GM12891 (cell line): ENCODE results near the gene NLGN1.

Experiments used
- POLR2A ChIP-seq: IDR thresholded peaks from 2 replicates; pipeline ENCODE4 v1.6.1; 2011; ENCODE audit warnings: low read depth, low read length, control low read depth
- TAF1 ChIP-seq: IDR thresholded peaks from 2 replicates; pipeline ENCODE4 v1.6.1; 2011; ENCODE audit warnings: low read depth, low read length, control low read depth

DNA sequence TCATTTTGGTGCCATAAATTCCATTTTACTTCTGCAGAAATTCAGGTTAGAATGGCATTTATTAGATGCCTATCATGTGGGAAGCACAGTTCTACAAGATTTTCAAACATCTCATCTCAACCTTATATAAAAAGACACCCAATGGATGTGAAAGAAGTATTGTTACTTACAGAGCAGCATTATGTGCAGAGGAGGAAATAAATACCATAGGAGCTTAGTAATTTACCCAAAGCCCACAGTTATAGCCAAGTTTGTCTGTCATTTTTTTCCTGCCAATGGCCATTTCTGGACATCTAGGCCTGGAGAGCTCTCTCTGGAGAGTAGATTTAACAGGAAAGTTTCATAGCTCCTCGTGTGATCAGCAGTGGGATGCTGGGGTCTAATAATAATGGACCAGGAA is 802.2 kb downstream of the NLGN1 start:
- TF ChIP-seq POLR2A (no peak), TAF1 (no peak)
